Fibroblast of skin of left quadriceps (primary cell): ENCODE data around the gene OSBPL10.

ENCODE experiments used
- DNase-seq, 2 experiments: peaks; one replicate each; pipeline ENCODE4 v3.0.0-alpha.2; 2013; ENCODE audit warnings: low read depth in 2 of 2

Gene OSBPL10

DNA sequence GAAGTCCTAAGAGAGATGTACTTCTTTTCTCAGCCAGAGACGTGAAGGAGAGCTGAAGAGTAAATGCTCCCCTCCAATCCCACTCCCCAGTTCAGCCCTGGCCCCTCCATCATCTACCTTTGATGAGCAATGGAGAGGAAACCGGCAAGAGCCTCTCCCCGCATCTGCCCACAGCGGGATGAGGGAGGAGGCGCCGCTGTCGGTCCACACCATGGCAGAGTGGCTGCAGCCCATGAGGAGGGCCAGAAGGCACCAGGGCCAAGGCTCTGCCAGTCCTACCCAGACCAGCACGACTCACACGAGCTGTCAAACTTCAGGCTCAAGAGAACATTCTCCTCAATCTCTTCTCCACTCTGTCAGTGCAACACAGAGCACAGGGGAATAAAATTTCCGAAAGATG, 129.8 kb downstream of the OSBPL10 start:
- DNase-seq = no peak

DNA sequence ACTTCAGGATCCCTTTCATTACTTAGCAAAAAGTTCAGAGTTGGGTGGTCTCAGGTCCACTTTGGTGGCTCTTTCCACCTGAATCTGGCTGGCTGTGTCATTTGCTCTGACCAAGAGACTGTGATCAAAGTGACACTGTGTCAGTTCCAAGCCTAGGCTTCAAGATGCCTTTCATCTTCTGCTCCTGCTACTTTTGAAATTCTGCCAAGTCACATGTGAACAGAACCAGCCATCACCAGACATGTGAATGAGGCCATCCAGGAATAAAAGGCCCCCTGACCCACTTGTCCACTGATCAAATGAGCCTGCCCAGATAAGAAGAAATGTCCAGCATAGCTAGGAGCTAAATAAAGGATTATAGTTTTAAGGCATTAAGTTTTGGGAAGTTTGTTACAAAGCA, 132.2 kb downstream of the OSBPL10 start:
- no peak for DNase-seq

DNA sequence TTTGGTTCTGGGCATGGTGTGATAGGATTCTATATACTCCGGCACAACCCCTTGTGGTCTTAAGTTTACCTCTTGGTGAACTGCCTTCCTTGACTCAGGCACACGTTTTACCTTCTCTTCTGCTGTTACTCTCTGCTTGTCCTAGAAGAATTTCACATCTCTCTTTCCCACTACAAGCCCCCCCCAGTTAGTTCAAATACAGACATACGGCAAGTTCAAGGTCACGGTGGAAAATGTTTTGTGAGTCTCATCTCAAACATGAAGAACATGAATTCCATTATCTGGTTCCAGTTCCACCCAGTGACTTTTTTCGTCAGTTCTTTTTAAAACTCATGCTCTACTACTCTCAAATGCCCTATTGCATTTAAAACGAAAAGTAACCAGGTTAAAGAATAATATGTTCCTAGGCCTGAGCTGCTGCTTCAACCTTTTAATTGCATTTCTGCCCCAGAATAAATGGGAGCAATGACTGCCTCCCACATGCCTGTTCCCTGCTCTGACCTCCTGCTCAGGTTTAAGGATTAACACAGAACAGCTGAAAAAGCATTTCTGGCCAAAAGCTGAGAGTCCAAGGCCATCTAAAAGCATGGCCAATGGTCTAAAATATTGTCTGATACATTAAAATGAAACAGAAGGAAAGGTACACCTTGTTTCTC, 132.8 kb downstream of the OSBPL10 start:
- DNase-seq = no peak

DNA sequence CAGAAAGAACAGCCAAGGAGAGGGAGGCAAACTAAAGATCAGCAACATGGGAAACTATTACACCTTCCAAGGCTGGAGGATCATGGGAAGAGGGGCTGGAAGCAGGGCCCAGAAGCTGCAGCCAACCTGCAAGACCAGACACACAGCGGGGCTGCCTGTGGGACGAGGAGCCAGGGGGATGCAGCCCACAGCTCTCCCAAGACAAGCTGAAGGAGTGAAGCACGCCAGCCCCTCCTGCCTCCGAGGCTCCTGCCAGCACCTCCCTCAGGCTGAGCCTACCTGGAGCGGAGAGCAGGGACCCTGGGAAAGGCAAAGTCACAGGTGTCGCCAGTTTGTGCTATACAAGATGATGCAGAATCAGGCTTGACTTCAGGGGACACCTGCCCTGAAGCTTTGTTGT, 133.3 kb downstream of the OSBPL10 start:
- DNase-seq = no peak

DNA sequence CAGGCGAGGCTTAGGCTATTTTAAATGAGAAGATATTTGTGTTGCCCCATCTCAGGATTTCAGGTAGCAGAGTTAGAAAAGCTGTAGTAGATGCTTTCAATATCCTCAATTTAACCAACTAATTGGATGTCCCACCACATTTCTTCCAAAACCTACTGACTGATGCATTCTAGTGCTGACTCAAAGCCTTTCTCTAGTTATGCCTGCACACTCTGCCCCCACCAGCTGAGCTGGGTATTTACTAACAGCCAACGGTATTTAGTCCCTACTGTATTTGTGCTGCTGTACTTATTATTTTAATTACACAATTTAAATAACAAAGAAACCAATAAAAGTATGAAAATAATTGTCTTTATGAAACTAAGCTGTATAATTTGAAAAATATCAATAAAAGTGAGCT, 139.5 kb downstream of the OSBPL10 start:
- DNase-seq = no peak

DNA sequence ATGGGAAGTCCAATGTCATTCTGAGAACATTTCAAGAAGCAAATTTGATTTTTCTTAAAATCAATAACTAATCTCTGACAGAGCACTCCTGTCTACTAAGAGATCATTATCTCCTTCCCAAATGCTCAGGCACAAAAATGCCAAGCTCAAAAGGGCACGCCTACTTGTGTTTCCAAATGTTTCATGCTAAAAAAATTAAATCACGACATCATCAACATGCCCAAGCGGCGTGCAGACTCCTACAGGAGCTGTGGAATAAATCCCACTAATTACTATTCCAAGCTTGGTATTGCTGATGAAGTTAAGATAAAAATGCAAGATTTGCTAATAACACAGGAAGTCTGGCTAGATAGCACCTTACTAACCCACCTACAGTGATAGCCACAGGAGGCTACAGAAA, 140.8 kb downstream of the OSBPL10 start:
- no peak for DNase-seq

DNA sequence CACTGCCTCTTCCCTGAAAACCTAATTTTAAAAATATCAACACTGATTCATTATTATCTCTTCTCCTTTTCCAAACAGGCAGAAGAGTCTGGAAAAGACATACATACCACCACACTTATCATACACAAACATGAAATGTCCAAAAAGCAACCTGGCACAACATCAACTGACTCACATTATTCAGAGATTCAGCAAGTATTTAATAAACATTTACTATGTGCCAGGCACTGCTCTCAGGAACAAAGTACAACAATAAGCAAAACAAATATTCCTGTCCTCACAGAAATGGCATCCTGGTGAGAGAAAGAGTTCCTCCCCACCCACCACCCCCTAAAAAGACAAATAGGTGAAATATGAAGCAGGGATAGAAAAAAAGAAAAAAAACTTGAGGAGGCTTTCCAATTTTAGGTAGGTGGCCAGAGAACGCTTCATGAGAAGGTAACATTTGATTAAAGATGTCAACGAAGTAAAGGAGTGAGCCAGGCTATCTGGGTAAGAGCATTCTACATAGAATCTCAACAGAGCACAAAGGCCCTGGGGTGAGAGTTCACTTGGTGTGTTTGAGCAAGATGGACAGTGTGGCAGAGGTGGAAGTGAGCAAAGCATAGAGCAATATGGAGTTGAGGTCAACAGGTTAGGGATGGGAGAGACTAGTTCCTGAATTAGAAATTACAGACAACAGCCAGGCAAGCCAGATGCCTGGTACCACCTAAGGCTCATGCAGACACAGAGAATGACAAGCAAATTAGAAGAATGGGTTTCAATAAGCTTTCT, 141.7 kb downstream of the OSBPL10 start:
- DNase-seq = no peak

DNA sequence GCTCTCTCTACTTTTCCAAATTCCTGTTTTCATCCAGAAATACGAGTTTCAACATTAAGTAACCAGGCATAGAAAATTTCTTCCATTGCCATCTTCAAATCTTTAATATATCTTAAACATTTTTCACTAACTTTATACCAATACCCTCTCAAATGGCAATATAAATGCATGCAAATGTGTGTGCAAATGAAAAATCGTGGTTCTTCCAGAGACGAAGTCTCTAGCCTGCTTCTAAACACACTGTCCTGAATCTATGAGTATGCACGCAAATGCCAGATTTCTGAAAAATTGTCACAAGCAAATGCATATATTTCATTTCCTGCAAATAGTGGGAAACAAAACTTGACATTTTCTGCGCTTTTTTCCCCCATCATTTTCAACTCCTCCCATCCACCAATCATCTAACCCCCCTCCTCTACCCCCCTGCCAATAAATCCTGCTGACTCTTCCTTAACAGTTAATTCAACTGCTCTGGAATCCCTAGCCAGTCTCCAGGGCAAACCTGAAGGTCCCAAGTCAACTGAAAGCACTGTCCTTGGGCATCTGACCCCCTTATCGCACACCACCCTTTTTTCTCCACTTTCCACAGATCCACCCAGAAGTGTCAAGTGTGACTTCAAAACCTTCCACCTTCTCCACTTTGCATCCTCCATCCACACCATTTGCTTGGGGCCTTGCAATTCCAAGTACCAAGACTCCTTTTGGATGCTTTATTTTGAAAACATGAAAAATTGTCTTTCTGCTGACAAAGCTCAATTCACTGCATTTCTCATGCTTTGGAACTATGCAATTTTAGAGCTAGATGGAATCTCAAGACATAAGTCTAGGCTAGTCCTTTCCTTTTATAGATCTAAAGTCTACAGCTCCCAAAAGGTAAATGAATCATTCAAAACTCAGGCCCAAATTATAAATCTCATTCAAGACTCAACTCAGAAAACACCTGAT, 144.7 kb downstream of the OSBPL10 start:
- no peak for DNase-seq

DNA sequence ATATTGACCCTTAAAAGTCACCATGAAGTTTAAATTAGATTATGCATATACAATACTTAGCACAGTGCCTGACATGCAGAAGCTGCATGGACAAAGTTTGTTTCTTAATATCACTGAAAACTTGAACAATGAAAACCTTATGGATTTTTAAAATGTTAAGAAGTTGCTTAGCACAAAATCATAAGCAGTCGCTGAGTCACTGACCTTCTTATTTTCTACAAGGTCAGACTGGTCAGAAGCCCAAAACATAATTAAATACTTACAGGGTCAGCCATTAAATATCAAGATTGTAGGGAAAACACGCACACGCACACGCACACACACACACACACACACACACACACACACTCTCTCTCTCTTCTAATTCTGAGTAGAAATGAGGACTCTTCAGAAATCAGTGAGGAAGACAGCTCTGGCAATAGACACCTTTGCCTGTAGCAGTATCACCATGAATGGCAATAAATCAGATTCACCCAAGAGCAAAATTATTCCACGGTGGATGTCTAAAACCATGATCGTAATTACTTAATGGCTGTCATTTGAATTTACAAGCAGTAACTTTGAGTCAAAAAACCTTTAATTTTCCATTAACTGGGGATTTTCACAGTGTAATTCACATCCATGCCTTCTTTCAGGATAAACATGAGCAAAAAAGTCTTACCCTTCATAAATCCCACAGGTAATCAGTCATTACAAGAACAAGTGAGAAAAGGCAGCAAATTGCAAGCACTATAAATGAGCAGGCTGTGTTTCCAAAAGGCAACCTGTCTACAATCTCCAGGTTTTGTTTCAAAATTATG, 147.5 kb downstream of the OSBPL10 start:
- DNase-seq = no peak

DNA sequence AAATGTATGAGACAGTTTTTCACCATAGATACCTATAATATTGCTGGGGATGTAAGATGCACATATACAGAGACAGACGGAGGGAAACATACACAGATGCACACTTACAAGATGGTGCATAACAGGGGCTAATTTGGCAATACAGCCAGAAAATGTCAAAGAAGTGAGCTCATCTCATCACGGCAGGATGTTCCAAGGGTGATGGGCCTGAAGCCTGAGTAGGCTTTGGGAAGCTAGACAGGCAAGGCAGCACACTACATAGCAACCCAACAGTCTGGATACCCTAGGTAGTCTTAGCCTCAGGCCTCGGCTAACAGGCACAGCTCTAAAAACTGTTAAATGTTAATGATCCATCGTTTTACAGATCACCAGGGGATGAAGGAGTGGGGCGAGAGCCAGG, 148.5 kb downstream of the OSBPL10 start:
- peak in 1 of 2 experiments; percentile 4 for DNase-seq

DNA sequence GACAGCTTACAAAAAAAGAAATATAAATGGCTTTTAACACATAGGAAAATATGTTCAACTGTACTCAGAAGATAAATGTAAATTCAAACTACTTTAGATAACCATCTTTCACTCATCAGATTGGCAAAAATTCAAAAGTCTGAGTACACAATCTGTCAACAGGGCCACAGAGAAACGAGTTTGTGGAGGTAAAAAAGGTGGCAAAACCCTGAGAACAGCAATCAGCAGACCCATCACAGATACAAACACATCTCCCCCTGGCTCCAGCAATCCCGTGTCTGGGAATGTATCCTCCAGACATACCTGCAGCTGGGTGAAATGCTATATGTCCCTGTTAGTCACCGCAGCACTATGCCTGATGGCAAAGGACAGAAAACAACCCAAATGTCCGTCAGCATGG, 149.5 kb downstream of the OSBPL10 start:
- DNase-seq = no peak

DNA sequence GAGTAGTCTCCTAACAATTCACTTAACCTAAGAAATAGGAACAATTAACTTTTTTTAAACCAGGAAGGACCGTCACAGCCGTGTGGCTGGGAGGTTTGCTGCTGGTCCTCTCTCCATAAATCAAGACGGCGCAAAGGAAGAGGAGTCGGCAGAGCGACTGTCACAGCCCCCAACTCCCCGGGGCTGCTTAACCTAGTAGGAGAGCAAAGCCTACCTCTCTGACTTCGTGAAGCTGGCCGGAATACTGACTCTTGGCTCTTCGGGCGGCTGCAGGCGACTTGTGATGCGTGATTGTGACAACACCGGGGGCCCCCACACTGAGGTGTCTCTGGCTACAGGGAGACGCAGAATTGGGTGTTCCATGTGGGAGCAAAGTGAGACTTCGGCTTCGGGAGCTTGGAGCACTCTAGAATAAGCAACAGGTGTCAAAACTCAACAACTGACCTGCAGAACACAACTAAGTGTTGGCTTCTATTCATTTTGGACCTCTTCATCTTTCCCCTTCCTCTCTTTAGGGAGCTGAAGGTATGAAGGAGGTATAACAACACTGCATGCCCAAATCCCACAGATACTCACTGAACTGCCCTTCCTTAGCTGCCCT, 151.1 kb downstream of the OSBPL10 start:
- no peak for DNase-seq

DNA sequence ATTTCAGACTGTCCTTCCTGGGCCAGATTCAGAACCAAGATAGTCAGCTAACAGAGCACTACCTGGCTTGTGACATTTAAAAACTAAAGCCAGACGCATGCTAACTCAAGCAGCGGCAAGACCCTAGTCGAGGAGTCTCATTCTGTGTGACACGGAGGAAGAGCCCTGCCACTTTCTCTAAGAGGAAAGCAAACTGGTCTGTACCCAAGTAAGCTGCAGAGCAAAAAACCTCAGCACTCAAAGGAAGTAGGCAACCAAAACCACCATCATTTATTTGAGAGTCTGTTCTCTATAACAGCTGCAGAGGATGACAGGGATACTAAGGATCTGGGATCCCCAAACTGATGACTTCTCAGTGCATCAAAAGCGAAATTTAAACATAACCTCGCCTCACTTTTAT, 152.1 kb downstream of the OSBPL10 start:
- DNase-seq = no peak

DNA sequence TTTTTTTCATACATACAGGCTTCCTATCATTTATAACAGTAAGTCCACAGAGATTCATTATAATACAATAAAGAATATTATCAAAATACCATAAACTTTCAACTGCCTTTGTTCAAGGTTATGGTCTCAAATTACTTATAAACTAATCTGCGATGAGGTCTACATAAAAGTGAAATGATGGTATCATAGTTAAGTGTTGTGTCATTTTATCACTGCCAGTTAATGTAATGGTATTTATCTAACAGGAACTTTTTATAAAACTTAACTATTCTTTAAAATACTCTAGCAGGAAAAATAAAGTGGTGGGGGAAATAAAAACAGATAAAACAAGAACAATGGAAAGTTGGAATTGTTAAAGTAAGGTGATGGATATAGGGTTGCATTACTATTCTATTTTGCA, 153.1 kb downstream of the OSBPL10 start:
- no peak for DNase-seq

DNA sequence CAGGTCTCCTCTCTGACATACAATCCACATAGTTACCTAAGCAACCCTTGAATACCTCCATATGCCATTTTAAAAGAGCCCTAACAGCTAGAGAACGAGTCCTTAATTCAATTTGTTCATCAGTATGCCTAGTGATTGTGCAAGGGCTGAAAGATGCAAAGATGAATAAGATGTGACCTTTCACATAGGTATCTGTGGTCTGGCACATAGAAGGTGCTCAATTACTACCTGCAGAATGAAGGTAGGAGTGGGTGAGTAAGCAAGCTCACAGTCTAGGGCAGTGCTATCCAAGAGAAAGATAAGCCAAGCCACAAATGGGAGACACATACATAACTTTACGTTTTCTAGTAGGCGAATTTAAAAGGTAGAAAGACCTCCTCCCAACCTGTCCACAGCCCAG, 157.9 kb downstream of the OSBPL10 start:
- no peak for DNase-seq

DNA sequence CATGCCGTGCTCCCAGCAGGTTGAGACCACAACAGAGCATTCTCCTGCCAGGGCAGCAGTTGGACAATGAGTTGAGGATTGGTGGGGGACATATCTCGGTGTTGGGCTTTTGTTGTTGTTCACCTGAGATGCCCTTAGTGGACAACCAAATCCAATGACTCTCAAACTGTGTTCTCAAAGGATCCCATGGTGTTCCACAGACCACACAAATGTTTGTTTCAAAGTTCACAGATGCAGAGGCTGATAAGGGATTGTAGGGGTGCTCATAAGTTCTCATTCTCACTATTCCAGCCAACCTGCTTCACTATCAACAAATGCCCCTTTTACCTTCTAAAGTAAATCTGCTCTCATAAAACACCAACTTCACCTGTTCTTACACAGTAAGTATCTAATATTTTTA, 159.9 kb downstream of the OSBPL10 start:
- DNase-seq = no peak

DNA sequence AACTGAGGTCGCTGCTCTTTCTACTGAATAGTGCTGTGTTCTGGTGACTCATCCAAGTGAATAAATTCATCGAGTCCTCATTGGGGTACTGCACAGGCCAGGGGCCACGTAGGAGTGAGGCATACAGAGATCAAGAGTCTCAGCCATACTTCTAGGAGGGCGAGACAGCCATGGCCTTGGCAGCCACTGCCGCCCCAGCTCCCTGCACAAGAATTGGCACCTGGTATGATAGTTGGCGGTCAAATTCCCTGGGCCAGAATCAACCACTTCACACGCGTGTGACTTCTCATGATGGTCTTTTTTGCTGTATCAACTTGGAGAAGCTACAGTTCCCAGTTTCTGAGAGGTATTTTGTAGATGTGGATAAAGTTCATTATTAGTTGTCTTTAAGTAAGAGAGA, 161.6 kb downstream of the OSBPL10 start:
- no peak for DNase-seq

DNA sequence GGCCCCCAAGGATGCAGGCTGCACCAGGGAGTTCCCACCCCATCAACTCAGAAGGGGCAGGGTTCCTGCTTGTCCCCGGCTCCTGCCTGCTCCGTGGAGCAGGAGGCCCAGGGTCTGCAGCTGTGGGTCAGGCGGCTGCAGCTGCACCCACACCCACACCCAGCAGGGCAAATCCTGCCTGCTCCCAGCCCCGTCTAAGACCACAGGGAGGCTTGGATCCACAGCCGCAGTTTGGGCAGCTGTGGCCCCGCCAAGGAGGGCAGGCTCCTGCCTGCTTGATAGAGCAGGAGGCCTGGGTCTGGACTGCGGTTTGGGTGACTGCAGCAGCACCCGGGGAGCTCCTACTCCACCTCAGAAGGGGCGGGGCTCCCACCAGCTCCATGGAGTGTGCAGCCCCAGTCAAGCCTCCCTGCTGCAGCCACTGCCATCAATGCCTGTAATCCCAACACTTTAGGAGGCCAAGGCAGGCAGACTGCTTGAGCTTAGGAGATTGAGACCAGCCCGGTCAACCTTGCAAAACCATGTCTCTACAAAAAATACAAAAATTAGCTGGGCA, 163.6 kb downstream of the OSBPL10 start:
- DNase-seq = no peak

DNA sequence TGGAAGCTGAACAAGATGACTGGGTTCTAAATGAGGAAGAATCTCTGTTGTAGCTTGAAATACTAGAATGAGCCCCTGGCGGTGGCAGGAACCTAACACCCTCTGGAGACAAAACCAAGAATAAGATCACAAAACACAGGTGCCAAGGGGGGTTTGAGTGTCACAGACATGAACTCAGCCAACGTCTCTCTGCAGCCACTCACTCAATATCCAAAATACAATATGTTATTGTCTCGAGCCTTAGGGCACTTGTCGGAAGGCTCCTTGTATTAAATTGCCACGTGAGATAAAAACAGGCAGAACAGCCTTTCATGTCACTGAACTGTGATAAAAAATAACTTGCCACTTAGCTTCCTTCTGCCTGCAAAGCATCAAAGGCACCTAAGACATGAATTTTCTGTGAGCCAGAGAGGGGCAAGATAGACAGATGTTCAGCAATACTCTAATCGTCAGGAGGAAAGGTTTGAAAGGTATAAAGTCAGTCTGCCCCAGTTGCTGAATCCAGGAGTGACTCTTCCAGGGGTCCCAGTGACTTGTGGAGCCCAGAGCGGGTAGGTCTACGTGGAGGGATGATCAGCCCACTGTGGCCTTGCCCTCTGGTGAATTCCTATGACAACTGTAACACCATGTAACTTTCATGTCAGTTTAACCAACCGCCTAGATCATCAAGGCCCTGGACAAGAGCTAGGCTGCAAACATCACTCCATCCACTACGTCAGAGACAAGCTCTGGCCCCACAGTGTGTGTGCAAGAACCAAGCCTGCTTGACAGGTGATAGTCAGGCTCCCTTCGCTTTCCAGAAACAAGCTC, 165.2 kb downstream of the OSBPL10 start:
- no peak for DNase-seq

DNA sequence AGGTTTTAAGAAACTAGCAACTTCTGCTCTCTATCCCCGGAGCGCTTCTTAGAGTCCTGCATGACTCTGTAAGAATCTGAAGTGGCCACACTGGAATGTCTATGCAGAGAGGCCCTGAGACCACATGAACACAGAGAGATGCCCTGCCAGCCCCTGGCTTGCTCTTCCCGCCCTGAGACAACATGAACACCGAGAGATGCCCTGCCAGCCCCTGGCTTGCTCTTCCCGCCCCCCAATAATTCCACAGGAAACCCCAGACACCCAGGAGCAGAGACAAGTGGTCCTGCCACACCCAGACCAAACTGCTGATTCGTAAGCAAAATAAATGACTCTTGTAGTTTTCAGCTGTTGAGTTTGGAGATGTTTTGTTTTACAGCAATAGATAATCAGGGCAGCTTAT, 166.1 kb downstream of the OSBPL10 start:
- DNase-seq = no peak
